IMR-90 (cell line): ENCODE results near the gene GTF2H1. TPM values are rescaled to one million over a fixed set of nuclear protein-coding genes. Genes with fewer than 3 reads are reported as not detected.

Experiments
- ATAC-seq: fragments of 200-7000 bp; cut with Tn5 transposase; 2 replicates; pipeline ENCODE4 v1.9.1; 2020; ENCODE audit warnings: low read depth, mild to moderate bottlenecking, moderate library complexity
- BruUV-seq: library from RNA; stranded (reverse); fragments of 400-500 nt; replicated peaks from 2 replicates; lab custom pipeline; 2021; lab: Mats Ljungman, UMichigan
- CTCF ChIA-PET: fragments of 300-600 bp; formaldehyde crosslinking; extraction: SDS; loops from one replicate; lab custom pipeline; 2021; ENCODE audit warnings: antibody characterized with exemption; lab: Yijun Ruan, JAX
- POLR2A ChIA-PET: fragments of 300-600 bp; sonication (Branson Sonifier 250); formaldehyde crosslinking; loops from one replicate; lab custom pipeline; 2022; ENCODE audit warnings: antibody characterized with exemption; ENCODE audit not compliant: unreplicated experiment; lab: Charles Lee
- DNase-seq: peaks from one replicate; pipeline ENCODE4 v3.0.0; 2013
- H2AFZ ChIP-seq: replicated peaks from 2 replicates; pipeline ENCODE3; 2013; ENCODE audit warnings: low read length, mild to moderate bottlenecking; ENCODE audit not compliant: poor library complexity
- H2AK5ac ChIP-seq: 2 replicates; pipeline ENCODE4 v1.6.1; 2013; ENCODE audit warnings: low read depth, low read length, inconsistent platforms
- H2AK9ac ChIP-seq: replicated peaks from 2 replicates; pipeline ENCODE3; 2013; ENCODE audit warnings: mild to moderate bottlenecking, low read depth, low read length, moderate library complexity; ENCODE audit not compliant: poor library complexity
- H2BK120ac ChIP-seq: 2 replicates; pipeline ENCODE4 v1.6.1; 2013; ENCODE audit warnings: low read depth, low read length, inconsistent platforms
- H2BK15ac ChIP-seq: 3 replicates; pipeline ENCODE4 v1.6.1; 2013; ENCODE audit warnings: low read depth, low read length, inconsistent platforms
- H2BK20ac ChIP-seq: 2 replicates; pipeline ENCODE4 v1.6.1; 2013; ENCODE audit warnings: low read depth, mild to moderate bottlenecking, inconsistent platforms, low read length, moderate library complexity
- H2BK5ac ChIP-seq: 2 replicates; pipeline ENCODE4 v1.6.1; 2013; ENCODE audit warnings: mild to moderate bottlenecking, low read depth, low read length, inconsistent platforms; ENCODE audit not compliant: poor library complexity, severe bottlenecking
- H3K14ac ChIP-seq: replicated peaks from 2 replicates; pipeline ENCODE4 v1.6.1; 2013; ENCODE audit warnings: low read depth, low read length, inconsistent platforms
- H3K18ac ChIP-seq: 2 replicates; pipeline ENCODE4 v1.6.1; 2013; ENCODE audit warnings: low read depth, low read length, control low read depth
- H3K23ac ChIP-seq: 2 replicates; pipeline ENCODE4 v1.6.1; 2013; ENCODE audit warnings: low read depth, low read length, inconsistent platforms
- H3K27ac ChIP-seq: 2 replicates; pipeline ENCODE4 v1.5.1; 2013; ENCODE audit warnings: mild to moderate bottlenecking, control low read depth, low read length; ENCODE audit not compliant: insufficient read depth
- H3K27me3 ChIP-seq: 2 replicates; pipeline ENCODE4 v1.6.1; 2013; ENCODE audit warnings: low read length; ENCODE audit not compliant: control insufficient read depth, insufficient read depth
- H3K36me3 ChIP-seq: 2 replicates; pipeline ENCODE4 v1.6.1; 2013; ENCODE audit warnings: low read length, mixed read lengths; ENCODE audit not compliant: control insufficient read depth, insufficient read depth
- H3K4ac ChIP-seq: 2 replicates; pipeline ENCODE4 v1.6.1; 2013; ENCODE audit warnings: low read depth, low read length, inconsistent platforms
- H3K4me1 ChIP-seq: 2 replicates; pipeline ENCODE4 v1.6.1; 2013; ENCODE audit warnings: low read length, mixed read lengths; ENCODE audit not compliant: control insufficient read depth, insufficient read depth
- H3K4me2 ChIP-seq: 2 replicates; pipeline ENCODE4 v1.6.1; 2013; ENCODE audit warnings: low read depth, mild to moderate bottlenecking, control low read depth, low read length, moderate library complexity
- H3K4me3 ChIP-seq: 2 replicates; pipeline ENCODE4 v1.5.1; 2013; ENCODE audit warnings: low read depth, mild to moderate bottlenecking, control low read depth, low read length, moderate library complexity; ENCODE audit not compliant: insufficient read depth
- H3K56ac ChIP-seq: 2 replicates; pipeline ENCODE4 v1.6.1; 2013; ENCODE audit warnings: low read length, inconsistent platforms; ENCODE audit not compliant: insufficient read depth; ENCODE audit errors: extremely low read depth
- H3K79me1 ChIP-seq, 2 experiments: 2 replicates each; pipeline ENCODE4 v1.6.1; 2013; ENCODE audit warnings: low read length in 2 of 2, inconsistent platforms in 1 of 2, low read depth in 1 of 2
- H3K9ac ChIP-seq: 2 replicates; pipeline ENCODE4 v1.6.1; 2013; ENCODE audit warnings: low read depth, low read length, control low read depth
- H3K9me1 ChIP-seq: 2 replicates; pipeline ENCODE4 v1.6.1; 2013; ENCODE audit warnings: low read length, inconsistent platforms; ENCODE audit not compliant: insufficient read depth
- H3K9me3 ChIP-seq: 2 replicates; pipeline ENCODE4 v1.6.1; 2013; ENCODE audit warnings: low read length; ENCODE audit not compliant: control insufficient read depth, insufficient read depth
- H4K20me1 ChIP-seq: 2 replicates; pipeline ENCODE4 v1.6.1; 2013; ENCODE audit warnings: low read length, inconsistent platforms; ENCODE audit not compliant: insufficient read depth
- H4K5ac ChIP-seq: 2 replicates; pipeline ENCODE4 v1.6.1; 2013; ENCODE audit warnings: mild to moderate bottlenecking, low read depth, low read length, control low read depth
- H4K8ac ChIP-seq, 2 experiments: 2 replicates each; pipeline ENCODE4 v1.6.1; 2013; ENCODE audit warnings: low read depth in 2 of 2, low read length in 2 of 2, control low read depth in 1 of 2, inconsistent platforms in 1 of 2
- H4K91ac ChIP-seq: 2 replicates; pipeline ENCODE4 v1.6.1; 2013; ENCODE audit warnings: low read depth, low read length, inconsistent platforms; ENCODE audit not compliant: insufficient read depth
- FOS ChIP-seq: fragments of 150-350 bp; IDR thresholded peaks from 2 replicates; pipeline ENCODE4 v1.6.1; 2016; ENCODE audit warnings: low read depth, low read length
- NFE2L2 ChIP-seq: fragments of 150-350 bp; IDR thresholded peaks from 2 replicates; pipeline ENCODE4 v1.6.1; 2016; ENCODE audit warnings: low read depth, mild to moderate bottlenecking, low read length
- RFX5 ChIP-seq: IDR thresholded peaks from 2 replicates; pipeline ENCODE4 v1.8.0; 2012; ENCODE audit warnings: low read depth, mild to moderate bottlenecking, low read length, moderate library complexity
- whole genome bisulfite sequencing, 2 experiments: methylation state at CpG; one replicate each; pipeline versions ENCODE4 v1.1.5 to v1.1.7; 2013; ENCODE audit warnings: missing lambda C conversion rate in 2 of 2; ENCODE audit not compliant: insufficient read length in 1 of 2; ENCODE audit errors: extremely low coverage in 2 of 2; 5-methylcytosine and 5-hydroxymethylcytosine counted together
- dilution Hi-C: fragments of 300-500 bp; cut with HindIII; formaldehyde crosslinking; loops from one replicate; pipeline ENCODE4 v1.14.3; 2018; ENCODE audit warnings: low sequenced_read_pairs; ENCODE audit not compliant: unreplicated experiment
- in situ Hi-C: fragments of 300-500 bp; cut with MboI; formaldehyde crosslinking; loops from 3 replicates; pipeline ENCODE4 v1.14.3; 2019; ENCODE audit warnings: low sequenced_read_pairs, inconsistent platforms, mixed read lengths
- intact Hi-C: fragments of 100-400 bp; cut with micrococcal nuclease; formaldehyde crosslinking; loops from 2 replicates; pipeline ENCODE4 v1.10.0; 2022
- polyA plus RNA-seq, 3 experiments: library from polyadenylated mRNA; depleted of rRNA; stranded (reverse); fragments of >200 nt; gene quantifications; 2 replicates each; pipeline ENCODE4 v1.2.3, GENCODE V29; 2012; ENCODE audit warnings: low replicate concordance in 1 of 3
- total RNA-seq: library from RNA; depleted of rRNA; stranded (reverse); fragments of >200 nt; gene quantifications from 2 replicates; pipeline ENCODE4 v1.2.3, GENCODE V29; 2012

GTF2H1 gene
- total and polyA plus RNA-seq, 2 of the 4 experiments (the other 2 are of a cell fraction) = 25.0 to 67.0 TPM

DNA sequence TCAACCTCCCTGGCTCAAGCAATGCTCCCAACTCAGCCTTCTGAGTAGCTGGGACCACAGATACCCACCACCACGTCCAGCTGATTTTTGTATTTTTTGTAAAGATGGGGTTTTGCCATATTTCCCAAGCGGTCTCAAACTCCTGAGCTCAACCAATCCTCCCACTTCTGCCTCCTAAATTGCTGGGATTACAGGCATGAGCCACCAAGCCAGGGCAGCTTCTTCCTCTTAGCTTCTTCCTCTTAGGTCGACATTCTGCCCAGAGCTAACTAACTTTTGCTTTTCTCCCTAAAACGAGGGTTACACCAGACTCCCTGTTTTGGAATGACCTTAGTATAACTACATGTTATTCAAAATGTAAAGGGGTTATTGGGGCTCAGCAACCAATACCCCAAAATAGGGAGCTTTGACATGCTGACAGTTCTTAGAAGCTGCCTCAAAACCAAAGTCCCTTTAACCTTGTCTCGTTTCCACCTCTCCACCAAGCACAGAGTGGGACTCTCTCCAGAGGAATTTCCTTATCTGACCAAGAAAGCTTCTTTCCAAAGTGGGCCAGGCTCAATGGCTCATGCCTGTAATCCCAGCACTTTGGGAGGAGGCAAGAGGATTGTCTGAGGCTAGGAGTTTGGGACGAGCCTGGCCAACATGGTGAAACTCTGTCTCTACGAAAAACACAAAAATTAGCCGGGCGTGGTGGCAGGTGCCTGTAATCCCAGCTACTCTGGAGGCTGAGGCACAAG is 7.4 kb upstream of the GTF2H1 start (continued):
- TF ChIP-seq NFE2L2 = no peak
- no peak for TF ChIP-seq RFX5

DNA sequence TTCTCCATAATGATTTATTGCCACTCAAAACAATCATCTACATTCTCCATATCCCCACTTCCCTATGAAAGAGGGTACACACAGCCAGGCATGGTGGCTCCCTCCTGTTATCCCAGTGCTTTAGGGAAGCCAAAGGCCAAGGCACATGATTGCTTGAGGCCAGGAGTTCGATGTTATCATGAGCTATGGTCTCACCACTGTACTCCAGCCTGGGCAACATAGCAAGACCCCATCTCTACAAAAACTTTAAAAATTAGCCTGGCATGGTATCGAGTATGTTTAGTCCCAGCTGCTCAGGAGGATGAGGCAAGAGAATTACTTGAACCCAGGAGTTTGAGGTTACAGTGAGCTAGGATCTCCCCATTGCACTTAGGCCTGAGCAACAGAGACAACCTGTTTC is 6.5 kb upstream of the GTF2H1 start:
- peaks cover 27 to 45% of the 10 kb centered on the region in 2 experiments for H3K79me1 ChIP-seq
- H3K23ac ChIP-seq = no peak overlapping the region
- no peak overlapping the region for H3K4me2 ChIP-seq
- intact Hi-C loops = no loop called here
- BruUV-seq = no TSS peak
- 0 out of 2 replicates have a peak, but pooled peaks cover 2% of the 10 kb centered on the region for H3K9me1 ChIP-seq
- H3K4me3 ChIP-seq = no peak overlapping the region
- dilution Hi-C loops = no loop called here
- H2AK9ac ChIP-seq = no peak overlapping the region
- H3K36me3 ChIP-seq = 0 out of 2 replicates have a peak, but pooled peaks cover 3% of the 10 kb centered on the region
- no peak overlapping the region for H3K18ac ChIP-seq
- no peak for ATAC-seq
- H2AFZ ChIP-seq = no peak overlapping the region
- H4K91ac ChIP-seq = no peak overlapping the region
- no peaks in the 10 kb centered on the region for H4K20me1 ChIP-seq
- peaks cover 9% of the 10 kb centered on the region for H3K4me1 ChIP-seq
- H4K8ac ChIP-seq = no peak overlapping the region
- H3K9ac ChIP-seq = no peak overlapping the region
- H3K56ac ChIP-seq = no peak overlapping the region
- WGBS, 2 experiments = no CpG with 5 or more reads among the region's 2 CpGs
- no peak overlapping the region for H4K5ac ChIP-seq
- H2BK15ac ChIP-seq = no peak overlapping the region
- no peak for TF ChIP-seq FOS
- H3K14ac ChIP-seq = no peak overlapping the region
- no peak overlapping the region for H3K4ac ChIP-seq
- H3K27ac ChIP-seq = no peak overlapping the region
- POLR2A ChIA-PET = no interaction called here
- no peak overlapping the region for H2AK5ac ChIP-seq
- no peak for DNase-seq
- no peak overlapping the region for H2BK120ac ChIP-seq
- in situ Hi-C loops = no loop called here
- CTCF ChIA-PET = interaction anchor here (0.6 to 1.1 kb wide), 4 partner anchors 72 to 491 kb away, joined by 3 to 5 read pairs (median 4); no protein-coding TSS in a partner anchor
- no peaks in the 10 kb centered on the region for H3K27me3 ChIP-seq
- H2BK5ac ChIP-seq = no peak overlapping the region
- H3K9me3 ChIP-seq = no peaks in the 10 kb centered on the region
- H2BK20ac ChIP-seq = no peak overlapping the region
